A549 (cell line): Measurements from ENCODE around the gene TM4SF5. TPM values are rescaled to one million over a fixed set of nuclear protein-coding genes. Genes with fewer than 3 reads are reported as not detected.

Source experiments
- ATAC-seq, 2 experiments: fragments of 200-7000 bp in 1 of 2; fragments of >200 bp in 1 of 2; cut with Nextera tagmentation in 1 of 2; cut with Tn5 transposase in 1 of 2; 3 replicates each; pipeline versions ENCODE4 v1.8.0 to v1.9.1; 2018 to 2020; ENCODE audit warnings: mild to moderate bottlenecking in 1 of 2, moderate library complexity in 1 of 2
- CTCF ChIA-PET: fragments of 300-600 bp; sonication (Branson Sonifier 250); formaldehyde crosslinking; extraction: SDS; loops from one replicate; lab custom pipeline; 2021; ENCODE audit warnings: antibody characterized with exemption, inconsistent platforms; lab: Yijun Ruan, JAX
- POLR2A ChIA-PET: fragments of 350-600 bp; formaldehyde crosslinking; extraction: SDS; loops from one replicate; lab custom pipeline; 2021; ENCODE audit warnings: antibody characterized with exemption, inconsistent platforms; lab: Yijun Ruan, JAX
- DNase-seq, 2 experiments: peaks; one replicate each; pipeline versions ENCODE4 v3.0.0 to v3.0.0-alpha.2; 2011 to 2016; ENCODE audit warnings: low read depth in 1 of 2, low spot score in 1 of 2
- FAIRE-seq: peaks from 2 replicates; lab custom pipeline; 2011; peaks lifted over from hg19 to GRCh38; lab: Jason Lieb, UNC
- H3K27ac ChIP-seq, 2 experiments: fragments of >200 bp; sonication (Bioruptor Twin); formaldehyde crosslinking; 3 replicates each; pipeline ENCODE4 v1.5.1; 2016 to 2017
- H3K4me1 ChIP-seq: fragments of >200 bp; sonication (Bioruptor Twin); formaldehyde crosslinking; 3 replicates; pipeline ENCODE4 v1.6.1; 2016
- H3K4me2 ChIP-seq: fragments of >200 bp; sonication (Bioruptor Twin); formaldehyde crosslinking; 3 replicates; pipeline ENCODE4 v1.6.1; 2016
- H3K4me3 ChIP-seq: fragments of >200 bp; sonication (Bioruptor Twin); formaldehyde crosslinking; 3 replicates; pipeline ENCODE4 v1.5.1; 2016
- H3K9me3 ChIP-seq: fragments of >200 bp; sonication (Bioruptor Twin); formaldehyde crosslinking; 3 replicates; pipeline ENCODE4 v1.6.1; 2016
- BHLHE40 ChIP-seq: IDR thresholded peaks from 2 replicates; pipeline ENCODE4 v1.6.1; 2012; ENCODE audit warnings: low read depth, low read length, inconsistent platforms
- CBX2 ChIP-seq: fragments of 200-600 bp; sonication (generic); IDR thresholded peaks from 2 replicates; pipeline ENCODE4 v1.6.1; 2016; ENCODE audit warnings: low read depth, mild to moderate bottlenecking, borderline replicate concordance
- CBX8 ChIP-seq: fragments of 200-600 bp; sonication (generic); IDR thresholded peaks from 2 replicates; pipeline ENCODE4 v1.6.1; 2016
- CHD2 ChIP-seq: fragments of 150-350 bp; IDR thresholded peaks from 2 replicates; pipeline ENCODE4 v1.6.1; 2014; ENCODE audit warnings: low read length; ENCODE audit not compliant: partially characterized antibody
- CHD4 ChIP-seq: fragments of 200-600 bp; sonication (generic); IDR thresholded peaks from 2 replicates; pipeline ENCODE4 v1.6.1; 2016; ENCODE audit warnings: antibody characterized with exemption, mild to moderate bottlenecking, borderline replicate concordance
- EHF ChIP-seq: fragments of 250-450 bp; sonication (Bioruptor Pico); IDR thresholded peaks from 2 replicates; pipeline ENCODE4 v1.5.0; 2020; ENCODE audit warnings: mild to moderate bottlenecking
- ESRRA ChIP-seq: fragments of 150-350 bp; IDR thresholded peaks from 2 replicates; pipeline ENCODE4 v1.6.1; 2014; ENCODE audit warnings: mild to moderate bottlenecking, low read length, borderline replicate concordance
- GATA3 ChIP-seq: IDR thresholded peaks from 2 replicates; pipeline ENCODE4 v1.6.1; 2012; ENCODE audit warnings: borderline replicate concordance
- HDAC2 ChIP-seq: fragments of 200-600 bp; sonication (generic); IDR thresholded peaks from 2 replicates; pipeline ENCODE4 v1.6.1; 2016
- HOXB5 ChIP-seq: fragments of 250-450 bp; sonication (Bioruptor Pico); IDR thresholded peaks from 2 replicates; pipeline ENCODE4 v1.5.0; 2020; ENCODE audit warnings: mild to moderate bottlenecking, moderate library complexity
- JUN ChIP-seq, 2 experiments: fragments of >200 bp; sonication (Bioruptor Twin); formaldehyde crosslinking; IDR thresholded peaks; 2 replicates in 1 of 2; 3 replicates in 1 of 2; pipeline ENCODE4 v1.6.1; 2016 to 2017
- JUNB ChIP-seq: fragments of >200 bp; sonication (Bioruptor Twin); formaldehyde crosslinking; IDR thresholded peaks from 2 replicates; pipeline ENCODE4 v1.6.1; 2016
- MAZ ChIP-seq: fragments of 150-350 bp; IDR thresholded peaks from 2 replicates; pipeline ENCODE4 v1.6.1; 2014; ENCODE audit warnings: antibody characterized with exemption, low read depth, low read length, borderline replicate concordance
- MYC ChIP-seq: IDR thresholded peaks from 2 replicates; pipeline ENCODE4 v1.6.1; 2012; ENCODE audit warnings: mild to moderate bottlenecking, inconsistent platforms, low read length, improper control_type of control experiment, borderline replicate concordance
- NFE2L2 ChIP-seq: fragments of 150-350 bp; conservative IDR thresholded peaks from 2 replicates; pipeline ENCODE4 v1.6.1; 2014; ENCODE audit warnings: low read length
- NPAS2 ChIP-seq: fragments of 250-450 bp; sonication (Bioruptor Pico); IDR thresholded peaks from 2 replicates; pipeline ENCODE4 v1.8.0; 2022; ENCODE audit warnings: mild to moderate bottlenecking, moderate library complexity, borderline replicate concordance
- PHF8 ChIP-seq: fragments of 200-600 bp; sonication (generic); IDR thresholded peaks from 2 replicates; pipeline ENCODE4 v1.6.1; 2016; ENCODE audit warnings: low read depth, mild to moderate bottlenecking, antibody characterized with exemption, moderate library complexity, borderline replicate concordance
- POLR2A ChIP-seq: IDR thresholded peaks from 2 replicates; pipeline ENCODE4 v1.6.1; 2012; ENCODE audit warnings: mild to moderate bottlenecking, low read length
- RAD21 ChIP-seq, 2 experiments: fragments of >200 bp in 1 of 2; sonication (Bioruptor Twin) in 1 of 2; formaldehyde crosslinking in 1 of 2; IDR thresholded peaks in 1 of 2; conservative IDR thresholded peaks in 1 of 2; 2 replicates in 1 of 2; 3 replicates in 1 of 2; pipeline ENCODE4 v1.6.1; 2012 to 2018; ENCODE audit warnings: inconsistent platforms in 1 of 2
- RNF2 ChIP-seq: fragments of 200-600 bp; sonication (generic); IDR thresholded peaks from 2 replicates; pipeline ENCODE4 v1.6.1; 2016; ENCODE audit warnings: low read depth, mild to moderate bottlenecking, antibody characterized with exemption, moderate library complexity, borderline replicate concordance
- SMC3 ChIP-seq: fragments of >200 bp; sonication (Bioruptor Twin); formaldehyde crosslinking; IDR thresholded peaks from 3 replicates; pipeline ENCODE4 v1.6.1; 2018; ENCODE audit warnings: inconsistent platforms
- TP53 ChIP-seq: fragments of 250-450 bp; sonication (Bioruptor Pico); IDR thresholded peaks from 2 replicates; pipeline ENCODE4 v1.5.0; 2021; ENCODE audit warnings: mild to moderate bottlenecking, moderate library complexity
- WGBS: methylation state at CpG from one replicate; pipeline ENCODE4 v1.1.6; 2017; ENCODE audit errors: missing lambda C conversion rate; 5-methylcytosine and 5-hydroxymethylcytosine counted together
- polyA plus RNA-seq, 4 experiments: library from polyadenylated mRNA; depleted of rRNA in 3 of 4; stranded (reverse); fragments of >200 nt; fragmentation: RNase III in 1 of 4; extraction: RNeasy Plus Mini Kit Qiagen cat#74134 plus additional on column Dnase treatment in 1 of 4; gene quantifications; 2 replicates in 3 of 4; 3 replicates in 1 of 4; pipeline ENCODE4 v1.2.3, GENCODE V29; 2011 to 2017
- TF ChIP-seq, protein P1 (sequence below): IDR thresholded peaks from 2 replicates; pipeline ENCODE4 v1.6.1; 2012; ENCODE audit warnings: low read depth, borderline replicate concordance
- TF ChIP-seq, protein P2 (sequence below): fragments of 450-650 bp; IDR thresholded peaks from 2 replicates; pipeline ENCODE4 v1.6.1; 2014; ENCODE audit warnings: antibody characterized with exemption
- TF ChIP-seq, protein P3 (sequence below): fragments of 250-450 bp; sonication (Bioruptor Pico); IDR thresholded peaks from 2 replicates; pipeline ENCODE4 v1.5.0; 2021; ENCODE audit warnings: mild to moderate bottlenecking, moderate library complexity, borderline replicate concordance
- TF ChIP-seq, protein P4 (sequence below): IDR thresholded peaks from 2 replicates; pipeline ENCODE4 v1.6.1; 2012
- TF ChIP-seq, protein P5 (sequence below): fragments of 250-450 bp; sonication (Bioruptor Pico); IDR thresholded peaks from 2 replicates; pipeline ENCODE4 v1.5.0; 2020; ENCODE audit warnings: low read depth, mild to moderate bottlenecking, moderate library complexity
- TF ChIP-seq, protein P6 (sequence below): fragments of >200 bp; sonication (Bioruptor Twin); formaldehyde crosslinking; IDR thresholded peaks from 3 replicates; pipeline ENCODE4 v1.5.1; 2016
- TF ChIP-seq, protein P7 (sequence below): IDR thresholded peaks from 2 replicates; pipeline ENCODE4 v1.6.1; 2012

Gene TM4SF5
- polyA plus RNA-seq, 2 of the 4 experiments (the other 2 are of a cell fraction), result 0.68 to 0.80 TPM

DNA sequence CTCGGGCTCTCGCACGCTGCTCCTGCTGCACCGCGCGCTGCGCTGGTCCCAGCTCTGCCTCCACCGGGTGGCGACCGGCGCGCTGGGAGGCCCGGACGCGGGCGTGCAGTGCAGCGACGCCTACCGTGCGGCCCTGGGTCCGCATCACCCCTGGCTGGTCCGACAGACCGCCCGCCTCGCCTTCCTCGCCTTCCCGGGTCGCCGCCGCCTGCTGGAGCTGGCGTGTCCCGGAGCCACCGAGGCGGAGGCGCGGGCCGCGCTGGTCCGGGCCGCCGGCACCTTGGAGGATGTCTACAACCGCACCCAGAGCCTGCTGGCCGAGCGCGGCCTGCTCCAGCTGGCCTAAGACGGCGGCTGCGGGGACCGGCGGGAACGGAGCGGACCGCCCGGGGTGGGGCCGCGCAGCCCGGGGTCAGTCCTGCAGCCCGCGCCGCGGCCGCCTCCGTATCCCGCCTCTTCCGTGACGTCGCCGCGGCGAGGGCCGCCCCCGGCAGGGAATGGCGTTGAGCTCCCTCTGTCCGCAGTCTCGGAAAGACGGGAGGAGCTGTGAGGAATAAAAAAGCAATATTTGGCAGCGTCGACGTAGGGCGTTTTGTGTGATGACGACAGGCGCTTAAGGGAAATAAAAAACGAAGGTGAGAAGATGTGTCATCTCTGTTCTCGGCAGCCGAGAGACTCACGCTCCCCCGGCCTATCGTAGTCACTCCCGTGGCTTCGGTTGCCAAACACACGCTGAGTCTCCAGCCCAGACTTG lies 18.4 kb downstream of the TM4SF5 start:
- ChIA-PET POLR2A (interaction anchor here (0.6 to 2.3 kb wide), 28 partner anchors 9 to 198 kb away, joined by 3 to 25 read pairs (median 5); partner anchors contain the start of genes ARRB2, CAMTA2, CXCL16 and MED11), CTCF (interaction anchor here (0.5 to 9.4 kb wide), 61 partner anchors 10 to 369 kb away, joined by 3 to 271 read pairs (median 7); partner anchors contain the start of genes ARRB2, C17orf114, CHRNE and CXCL16)
- peaks cover 27% of the 10 kb centered on the region for H3K4me1 ChIP-seq
- peak overlapping the region; percentile 97 for H3K4me2 ChIP-seq
- peak; percentile 94 to 99 for DNase-seq
- FAIRE-seq, result peak; percentile 88
- peak overlapping the region; percentile 91 to 98 for H3K27ac ChIP-seq
- H3K4me3 ChIP-seq, result peak overlapping the region; percentile 62
- peak; percentile 89 to 92 for ATAC-seq
- H3K9me3 ChIP-seq, result no peaks in the 10 kb centered on the region
- 1% methylated on average over 64 of the region's 91 CpGs for WGBS
- no peak for TF ChIP-seq JUNB
- TF ChIP-seq, protein P1, sequence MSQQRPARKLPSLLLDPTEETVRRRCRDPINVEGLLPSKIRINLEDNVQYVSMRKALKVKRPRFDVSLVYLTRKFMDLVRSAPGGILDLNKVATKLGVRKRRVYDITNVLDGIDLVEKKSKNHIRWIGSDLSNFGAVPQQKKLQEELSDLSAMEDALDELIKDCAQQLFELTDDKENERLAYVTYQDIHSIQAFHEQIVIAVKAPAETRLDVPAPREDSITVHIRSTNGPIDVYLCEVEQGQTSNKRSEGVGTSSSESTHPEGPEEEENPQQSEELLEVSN, result peak; percentile 55
- TF ChIP-seq EHF (CRISPR knock-in tag), result no peak
- TF ChIP-seq RNF2, result 0 out of 2 replicates have a peak, but pooled peaks have one; percentile 6
- TF ChIP-seq HOXB5, result 0 out of 2 replicates have a peak, but pooled peaks have one; percentile 22
- TF ChIP-seq, protein P2, sequence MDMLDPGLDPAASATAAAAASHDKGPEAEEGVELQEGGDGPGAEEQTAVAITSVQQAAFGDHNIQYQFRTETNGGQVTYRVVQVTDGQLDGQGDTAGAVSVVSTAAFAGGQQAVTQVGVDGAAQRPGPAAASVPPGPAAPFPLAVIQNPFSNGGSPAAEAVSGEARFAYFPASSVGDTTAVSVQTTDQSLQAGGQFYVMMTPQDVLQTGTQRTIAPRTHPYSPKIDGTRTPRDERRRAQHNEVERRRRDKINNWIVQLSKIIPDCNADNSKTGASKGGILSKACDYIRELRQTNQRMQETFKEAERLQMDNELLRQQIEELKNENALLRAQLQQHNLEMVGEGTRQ, result no peak
- no peak for TF ChIP-seq HDAC2
- TF ChIP-seq RAD21 (conservative IDR thresholded peaks at IDR 0.05 in 1 of 2, IDR thresholded peaks at IDR 0.05 in 1 of 2), result peak; percentile 43 to 75; a peak in 4 of 5 replicates
- 0 out of 2 replicates have a peak, but pooled peaks have one; percentile 17 for TF ChIP-seq GATA3
- peak; percentile 93 for TF ChIP-seq PHF8
- peak; percentile 64; the same call in 1 of the 2 replicates for TF ChIP-seq TP53 (CRISPR knock-in tag)
- TF ChIP-seq SMC3, result peak; percentile 87
- no peak for TF ChIP-seq NFE2L2
- TF ChIP-seq, protein P3, sequence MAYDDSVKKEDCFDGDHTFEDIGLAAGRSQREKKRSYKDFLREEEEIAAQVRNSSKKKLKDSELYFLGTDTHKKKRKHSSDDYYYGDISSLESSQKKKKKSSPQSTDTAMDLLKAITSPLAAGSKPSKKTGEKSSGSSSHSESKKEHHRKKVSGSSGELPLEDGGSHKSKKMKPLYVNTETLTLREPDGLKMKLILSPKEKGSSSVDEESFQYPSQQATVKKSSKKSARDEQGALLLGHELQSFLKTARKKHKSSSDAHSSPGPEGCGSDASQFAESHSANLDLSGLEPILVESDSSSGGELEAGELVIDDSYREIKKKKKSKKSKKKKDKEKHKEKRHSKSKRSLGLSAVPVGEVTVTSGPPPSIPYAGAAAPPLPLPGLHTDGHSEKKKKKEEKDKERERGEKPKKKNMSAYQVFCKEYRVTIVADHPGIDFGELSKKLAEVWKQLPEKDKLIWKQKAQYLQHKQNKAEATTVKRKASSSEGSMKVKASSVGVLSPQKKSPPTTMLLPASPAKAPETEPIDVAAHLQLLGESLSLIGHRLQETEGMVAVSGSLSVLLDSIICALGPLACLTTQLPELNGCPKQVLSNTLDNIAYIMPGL, result peak; percentile 97; the same call in 1 of the 2 replicates
- TF ChIP-seq ESRRA, result no peak
- peak; percentile 61 for TF ChIP-seq CHD2
- TF ChIP-seq, protein P4, sequence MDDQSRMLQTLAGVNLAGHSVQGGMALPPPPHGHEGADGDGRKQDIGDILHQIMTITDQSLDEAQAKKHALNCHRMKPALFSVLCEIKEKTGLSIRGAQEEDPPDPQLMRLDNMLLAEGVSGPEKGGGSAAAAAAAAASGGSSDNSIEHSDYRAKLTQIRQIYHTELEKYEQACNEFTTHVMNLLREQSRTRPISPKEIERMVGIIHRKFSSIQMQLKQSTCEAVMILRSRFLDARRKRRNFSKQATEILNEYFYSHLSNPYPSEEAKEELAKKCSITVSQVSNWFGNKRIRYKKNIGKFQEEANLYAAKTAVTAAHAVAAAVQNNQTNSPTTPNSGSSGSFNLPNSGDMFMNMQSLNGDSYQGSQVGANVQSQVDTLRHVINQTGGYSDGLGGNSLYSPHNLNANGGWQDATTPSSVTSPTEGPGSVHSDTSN, result no peak
- TF ChIP-seq MYC, result peak; percentile 81
- TF ChIP-seq JUN (IDR thresholded peaks at IDR 0.05), result peak; percentile 89 to 95
- TF ChIP-seq BHLHE40, result peak; percentile 10; the same call in 1 of the 2 replicates
- TF ChIP-seq, protein P5, sequence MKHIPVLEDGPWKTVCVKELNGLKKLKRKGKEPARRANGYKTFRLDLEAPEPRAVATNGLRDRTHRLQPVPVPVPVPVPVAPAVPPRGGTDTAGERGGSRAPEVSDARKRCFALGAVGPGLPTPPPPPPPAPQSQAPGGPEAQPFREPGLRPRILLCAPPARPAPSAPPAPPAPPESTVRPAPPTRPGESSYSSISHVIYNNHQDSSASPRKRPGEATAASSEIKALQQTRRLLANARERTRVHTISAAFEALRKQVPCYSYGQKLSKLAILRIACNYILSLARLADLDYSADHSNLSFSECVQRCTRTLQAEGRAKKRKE, result no peak
- no peak for TF ChIP-seq CBX8
- TF ChIP-seq, protein P6, sequence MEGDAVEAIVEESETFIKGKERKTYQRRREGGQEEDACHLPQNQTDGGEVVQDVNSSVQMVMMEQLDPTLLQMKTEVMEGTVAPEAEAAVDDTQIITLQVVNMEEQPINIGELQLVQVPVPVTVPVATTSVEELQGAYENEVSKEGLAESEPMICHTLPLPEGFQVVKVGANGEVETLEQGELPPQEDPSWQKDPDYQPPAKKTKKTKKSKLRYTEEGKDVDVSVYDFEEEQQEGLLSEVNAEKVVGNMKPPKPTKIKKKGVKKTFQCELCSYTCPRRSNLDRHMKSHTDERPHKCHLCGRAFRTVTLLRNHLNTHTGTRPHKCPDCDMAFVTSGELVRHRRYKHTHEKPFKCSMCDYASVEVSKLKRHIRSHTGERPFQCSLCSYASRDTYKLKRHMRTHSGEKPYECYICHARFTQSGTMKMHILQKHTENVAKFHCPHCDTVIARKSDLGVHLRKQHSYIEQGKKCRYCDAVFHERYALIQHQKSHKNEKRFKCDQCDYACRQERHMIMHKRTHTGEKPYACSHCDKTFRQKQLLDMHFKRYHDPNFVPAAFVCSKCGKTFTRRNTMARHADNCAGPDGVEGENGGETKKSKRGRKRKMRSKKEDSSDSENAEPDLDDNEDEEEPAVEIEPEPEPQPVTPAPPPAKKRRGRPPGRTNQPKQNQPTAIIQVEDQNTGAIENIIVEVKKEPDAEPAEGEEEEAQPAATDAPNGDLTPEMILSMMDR, result peak; percentile 95
- TF ChIP-seq CHD4, result no peak
- no peak for TF ChIP-seq CBX2
- TF ChIP-seq NPAS2, result no peak
- TF ChIP-seq MAZ, result no peak
- TF ChIP-seq, protein P7, sequence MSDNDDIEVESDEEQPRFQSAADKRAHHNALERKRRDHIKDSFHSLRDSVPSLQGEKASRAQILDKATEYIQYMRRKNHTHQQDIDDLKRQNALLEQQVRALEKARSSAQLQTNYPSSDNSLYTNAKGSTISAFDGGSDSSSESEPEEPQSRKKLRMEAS, result peak; percentile 84
- TF ChIP-seq POLR2A, result peak; percentile 90
